ENCODE results near the gene ANKRD7. TPM values are rescaled to one million over a fixed set of nuclear protein-coding genes. Genes with fewer than 3 reads are reported as not detected.

The ANKRD7 gene
- total RNA-seq, result 0.17 and 0.22 TPM in 2 replicates

DNA sequence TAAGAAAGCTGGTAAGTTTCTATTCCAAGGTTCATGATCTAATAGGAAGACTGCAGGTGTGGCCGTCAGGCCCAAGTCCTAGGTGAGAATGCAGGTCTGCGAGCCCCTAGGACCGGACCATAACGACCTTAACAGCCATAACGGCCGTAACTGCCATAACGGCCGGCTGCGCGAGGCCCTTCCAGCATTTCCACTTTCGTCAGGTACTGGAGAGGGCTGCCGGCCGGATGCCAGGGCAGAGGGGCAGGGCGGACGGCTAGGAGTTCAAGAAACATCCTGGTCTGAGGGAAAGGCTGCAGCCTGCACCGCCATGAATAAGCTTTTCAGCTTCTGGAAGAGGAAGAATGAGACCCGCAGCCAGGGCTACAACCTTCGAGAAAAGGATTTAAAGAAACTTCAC, at the start of gene ANKRD7:
ANKRD7 (plus strand) TSS at position 184 of the 400 bp plus-strand sequence; CDS start at position 311, 127 bp downstream.

GRCh38 chr7:118183786-118184564, 40.5 kb upstream of the ANKRD7 start, which contains the start of gene LSM8:
Gene LSM8, plus strand, starts transcription at chr7:118184164. Its CDS starts 60 bp downstream, at chr7:118184224.

Other genes starting within 250 kb of the ANKRD7 start
- 43.8 and 51.6 TPM in 2 replicates for gene LSM8, start 40.5 kb upstream of the ANKRD7 start, total RNA-seq